CD4-positive, alpha-beta T cell (primary cell): ENCODE measurements around the gene FBXO38. TPM values are rescaled to one million over a fixed set of nuclear protein-coding genes. Genes with fewer than 3 reads are reported as not detected.
"Not testable (repeated sequence)": the region's sequence is repeated elsewhere in the genome, so short reads cannot be mapped to it uniquely, and the experiment has no call there.

Source experiments
- ATAC-seq: fragments of 200-7000 bp; cut with Tn5 transposase; one replicate; pipeline ENCODE4 v1.10.0; 2022; ENCODE audit warnings: mild to moderate bottlenecking; ENCODE audit not compliant: poor library complexity
- CTCF ChIA-PET: fragments of 350-600 bp; sonication (Branson Sonifier 250); formaldehyde crosslinking; loops from one replicate; lab custom pipeline; 2021; ENCODE audit warnings: antibody characterized with exemption, inconsistent platforms; lab: Charles Lee
- POLR2A ChIA-PET: fragments of 350-600 bp; sonication (Branson Sonifier 250); formaldehyde crosslinking; loops from one replicate; lab custom pipeline; 2021; ENCODE audit warnings: antibody characterized with exemption, inconsistent platforms; lab: Charles Lee
- DNase-seq, 14 experiments: peaks; one replicate each; pipeline ENCODE4 v3.0.0-alpha.2; 2013 to 2020; ENCODE audit warnings: mixed read lengths in 2 of 14
- H3K27ac ChIP-seq, 2 donors: one replicate each; pipeline versions ENCODE4 v1.5.1 to v1.7.0; 2013; ENCODE audit warnings: low read length in 2 of 2, low read depth in 1 of 2, mild to moderate bottlenecking in 1 of 2
- H3K27me3 ChIP-seq, 2 experiments: 1 replicate in 1 of 2; 2 replicates in 1 of 2; pipeline versions ENCODE4 v1.6.1 to v1.7.0; 2013; ENCODE audit warnings: low read length in 2 of 2, control low read depth in 1 of 2, mild to moderate bottlenecking in 1 of 2, moderate library complexity in 1 of 2; ENCODE audit not compliant: insufficient read depth in 2 of 2, control insufficient read depth in 1 of 2
- H3K36me3 ChIP-seq: one replicate; pipeline ENCODE4 v1.6.1; 2013; ENCODE audit warnings: low read length, control low read depth; ENCODE audit not compliant: insufficient read depth
- H3K4me1 ChIP-seq: one replicate; pipeline ENCODE4 v1.6.1; 2013; ENCODE audit warnings: low read length, control low read depth; ENCODE audit not compliant: insufficient read depth
- H3K4me3 ChIP-seq: one replicate; pipeline ENCODE4 v1.5.1; 2013; ENCODE audit warnings: mild to moderate bottlenecking, low read length, moderate library complexity
- H3K9me3 ChIP-seq, 2 experiments: 1 replicate in 1 of 2; 2 replicates in 1 of 2; pipeline versions ENCODE4 v1.6.1 to v1.7.0; 2013; ENCODE audit warnings: low read length in 2 of 2, mild to moderate bottlenecking in 2 of 2, control low read depth in 1 of 2, moderate library complexity in 1 of 2; ENCODE audit not compliant: control insufficient read depth in 1 of 2, insufficient read depth in 1 of 2
- H3K27ac Mint-ChIP-seq: one replicate; pipeline ENCODE4 v1.8.0; 2020; ENCODE audit warnings: mixed read lengths
- H3K27me3 Mint-ChIP-seq: one replicate; pipeline ENCODE4 v1.8.0; 2021; ENCODE audit warnings: mixed read lengths
- H3K36me3 Mint-ChIP-seq: one replicate; pipeline ENCODE4 v1.8.0; 2021; ENCODE audit warnings: low read depth, mixed read lengths
- H3K4me1 Mint-ChIP-seq: one replicate; pipeline ENCODE4 v1.8.0; 2021; ENCODE audit warnings: low read depth, mixed read lengths
- H3K4me3 Mint-ChIP-seq: one replicate; pipeline ENCODE4 v1.8.0; 2020; ENCODE audit warnings: mild to moderate bottlenecking, mixed read lengths
- H3K9me3 Mint-ChIP-seq: one replicate; pipeline ENCODE4 v1.8.0; 2020; ENCODE audit warnings: mixed read lengths
- intact Hi-C, 2 experiments: fragments of 100-400 bp; cut with DNase I in 1 of 2; cut with micrococcal nuclease in 1 of 2; formaldehyde crosslinking; loops; one replicate each; pipeline versions ENCODE4 v1.15.1 to v1.9.0; 2023 to 2025; cut with DNase I, micrococcal nuclease
- total RNA-seq, 174 experiments: library from RNA in 2 of 174; stranded (reverse) in 2 of 174; gene quantifications; one replicate each; pipeline ENCODE4 v1.2.3 and lab custom pipeline; 2021 to 2026
- TF ChIP-seq, protein P1 (sequence below): fragments of 200-600 bp; IDR thresholded peaks from one replicate; pipeline ENCODE4 v1.8.0; 2022; ENCODE audit warnings: antibody characterized with exemption, mild to moderate bottlenecking

The FBXO38 gene
- total RNA-seq, 2 experiments from 2014 or later, result 45.7 to 47.3 TPM

DNA sequence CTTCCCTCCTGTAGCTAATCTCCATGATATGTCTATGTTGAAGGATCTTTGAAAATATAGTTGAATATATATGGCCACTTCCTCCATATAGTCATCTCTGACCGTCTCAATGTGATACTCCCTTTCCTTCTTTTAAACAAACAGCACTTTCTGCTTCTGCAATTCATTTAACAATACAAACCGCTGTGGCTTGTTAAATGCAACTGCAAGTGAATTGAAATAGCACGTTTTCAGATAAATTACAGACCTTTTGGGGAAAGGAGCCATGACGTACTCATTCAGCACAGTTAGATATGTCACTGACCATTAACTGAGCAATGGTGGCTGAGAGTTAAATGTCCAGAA, 82.5 kb downstream of the FBXO38 start:
- H3K4me3 ChIP-seq, result no peak overlapping the region
- no peak for DNase-seq
- H3K4me1 ChIP-seq, result no peaks in the 10 kb centered on the region
- H3K36me3 ChIP-seq, result no peaks in the 10 kb centered on the region
- POLR2A ChIA-PET, result no interaction called here
- Mint-ChIP-seq H3K4me1 (no peaks in the 10 kb centered on the region), H3K27me3 (peaks cover 5% of the 10 kb centered on the region), H3K27ac (no peak overlapping the region), H3K4me3 (no peak overlapping the region), H3K9me3 (no peaks in the 10 kb centered on the region), H3K36me3 (no peaks in the 10 kb centered on the region)
- no peaks in the 10 kb centered on the region for H3K27me3 ChIP-seq
- no peak for ATAC-seq
- CTCF ChIA-PET, result no interaction called here
- TF ChIP-seq, protein P1, sequence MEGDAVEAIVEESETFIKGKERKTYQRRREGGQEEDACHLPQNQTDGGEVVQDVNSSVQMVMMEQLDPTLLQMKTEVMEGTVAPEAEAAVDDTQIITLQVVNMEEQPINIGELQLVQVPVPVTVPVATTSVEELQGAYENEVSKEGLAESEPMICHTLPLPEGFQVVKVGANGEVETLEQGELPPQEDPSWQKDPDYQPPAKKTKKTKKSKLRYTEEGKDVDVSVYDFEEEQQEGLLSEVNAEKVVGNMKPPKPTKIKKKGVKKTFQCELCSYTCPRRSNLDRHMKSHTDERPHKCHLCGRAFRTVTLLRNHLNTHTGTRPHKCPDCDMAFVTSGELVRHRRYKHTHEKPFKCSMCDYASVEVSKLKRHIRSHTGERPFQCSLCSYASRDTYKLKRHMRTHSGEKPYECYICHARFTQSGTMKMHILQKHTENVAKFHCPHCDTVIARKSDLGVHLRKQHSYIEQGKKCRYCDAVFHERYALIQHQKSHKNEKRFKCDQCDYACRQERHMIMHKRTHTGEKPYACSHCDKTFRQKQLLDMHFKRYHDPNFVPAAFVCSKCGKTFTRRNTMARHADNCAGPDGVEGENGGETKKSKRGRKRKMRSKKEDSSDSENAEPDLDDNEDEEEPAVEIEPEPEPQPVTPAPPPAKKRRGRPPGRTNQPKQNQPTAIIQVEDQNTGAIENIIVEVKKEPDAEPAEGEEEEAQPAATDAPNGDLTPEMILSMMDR, result no peak
- no peak overlapping the region for H3K27ac ChIP-seq
- intact Hi-C loops, result no loop called here
- H3K9me3 ChIP-seq, result no peaks in the 10 kb centered on the region

DNA sequence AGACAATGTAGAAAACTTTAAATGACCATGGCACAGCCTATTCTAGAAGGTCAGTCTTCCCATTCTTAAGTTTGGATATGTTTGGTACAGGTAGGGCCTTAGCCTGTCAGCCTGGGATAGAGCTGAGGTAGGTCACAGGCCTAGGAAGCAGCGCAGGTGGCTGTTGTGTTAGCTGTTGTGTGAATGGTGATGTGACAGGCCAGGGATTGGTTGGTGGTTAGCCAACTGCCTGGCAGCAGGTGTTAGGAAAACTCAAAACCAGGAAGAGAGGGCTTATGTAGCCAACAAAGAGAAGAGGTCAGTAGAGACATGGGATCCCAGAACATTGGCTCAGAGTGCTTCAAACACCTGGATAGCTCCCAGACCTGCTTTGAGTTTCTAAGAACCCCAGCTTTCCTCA, 84.2 kb downstream of the FBXO38 start:
- no peak overlapping the region for H3K27ac ChIP-seq
- ChIA-PET CTCF (no interaction called here), POLR2A (no interaction called here)
- H3K36me3 ChIP-seq, result no peaks in the 10 kb centered on the region
- H3K4me3 ChIP-seq, result no peak overlapping the region
- no peak overlapping the region for H3K4me3 Mint-ChIP-seq
- H3K9me3 Mint-ChIP-seq, result no peaks in the 10 kb centered on the region
- TF ChIP-seq, protein P1, result no peak
- H3K27ac Mint-ChIP-seq, result no peak overlapping the region
- no peak for DNase-seq
- H3K27me3 ChIP-seq, result no peaks in the 10 kb centered on the region
- H3K9me3 ChIP-seq, result no peaks in the 10 kb centered on the region
- no peaks in the 10 kb centered on the region for H3K4me1 ChIP-seq
- intact Hi-C loops, result no loop called here
- H3K36me3 Mint-ChIP-seq, result no peaks in the 10 kb centered on the region
- no peak for ATAC-seq
- H3K4me1 Mint-ChIP-seq, result no peaks in the 10 kb centered on the region
- peaks cover 5% of the 10 kb centered on the region for H3K27me3 Mint-ChIP-seq

DNA sequence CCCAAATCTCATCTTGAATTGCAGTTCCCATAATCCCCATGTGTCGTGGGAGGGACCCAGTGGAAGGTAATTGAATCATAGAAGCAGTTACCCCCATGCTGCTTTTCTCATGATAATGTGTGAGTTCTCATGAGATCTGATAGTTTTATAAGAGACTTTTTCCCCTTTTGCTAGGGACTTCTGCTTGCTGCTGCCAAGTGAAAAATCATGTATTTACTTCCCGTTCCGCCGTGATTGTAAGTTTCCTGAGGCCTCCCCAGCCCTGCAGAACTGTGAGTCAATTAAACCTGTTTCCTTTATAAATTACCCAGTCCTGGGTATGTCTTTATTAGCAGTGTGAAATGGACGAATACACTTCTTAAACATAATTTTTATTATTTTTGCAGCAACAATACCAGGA, 85.0 kb downstream of the FBXO38 start:
- H3K4me1 ChIP-seq, CTCF ChIA-PET, H3K9me3 Mint-ChIP-seq, H3K27me3 ChIP-seq, H3K27ac ChIP-seq, H3K27me3 Mint-ChIP-seq, DNase-seq, H3K36me3 Mint-ChIP-seq, H3K36me3 ChIP-seq, H3K9me3 ChIP-seq, H3K4me1 Mint-ChIP-seq, ATAC-seq, H3K4me3 ChIP-seq, POLR2A ChIA-PET, intact Hi-C loops, H3K4me3 Mint-ChIP-seq, H3K27ac Mint-ChIP-seq: not testable (repeated sequence)

DNA sequence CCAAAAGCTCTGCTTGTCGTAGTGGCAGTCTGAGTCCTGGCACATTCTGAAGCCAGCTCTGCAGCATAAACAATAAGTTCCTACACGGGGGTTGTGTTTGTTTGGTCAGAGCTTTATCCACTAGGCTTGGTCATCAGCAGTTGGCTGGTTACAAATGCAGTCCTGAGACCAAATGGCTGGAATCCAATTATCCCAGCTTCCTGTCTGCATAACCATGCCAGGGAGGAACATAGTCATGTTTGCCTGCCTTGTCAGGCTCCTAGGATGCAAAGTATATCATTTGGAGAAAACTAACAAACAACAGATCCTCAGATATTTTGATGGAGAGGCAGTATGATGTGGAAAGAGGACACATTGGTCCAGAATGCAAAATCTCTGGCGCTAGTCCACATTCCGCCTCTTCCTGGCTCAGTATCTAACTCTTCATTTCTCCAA, 85.8 kb downstream of the FBXO38 start:
- TF ChIP-seq, protein P1, result no peak
- POLR2A ChIA-PET, result no interaction called here
- H3K9me3 Mint-ChIP-seq, result no peaks in the 10 kb centered on the region
- H3K36me3 Mint-ChIP-seq, result no peaks in the 10 kb centered on the region
- H3K4me3 ChIP-seq, result no peak overlapping the region
- no peaks in the 10 kb centered on the region for H3K27me3 ChIP-seq
- ATAC-seq (no peak), DNase-seq (no peak)
- H3K27ac ChIP-seq, result no peak overlapping the region
- intact Hi-C loops, result no loop called here
- CTCF ChIA-PET, result no interaction called here
- H3K36me3 ChIP-seq, result no peaks in the 10 kb centered on the region
- no peaks in the 10 kb centered on the region for H3K4me1 ChIP-seq
- no peaks in the 10 kb centered on the region for H3K4me1 Mint-ChIP-seq
- peaks cover 5% of the 10 kb centered on the region for H3K27me3 Mint-ChIP-seq
- H3K27ac Mint-ChIP-seq, result no peak overlapping the region
- H3K4me3 Mint-ChIP-seq, result no peak overlapping the region
- no peaks in the 10 kb centered on the region for H3K9me3 ChIP-seq
